Fibroblast of upper back skin (primary cell): ENCODE measurements around the gene LRP1B.
"Not testable (repeated sequence)": the region's sequence is repeated elsewhere in the genome, so short reads cannot be mapped to it uniquely, and the experiment has no call there.

Experiments used
- DNase-seq: peaks from one replicate; pipeline ENCODE4 v3.0.0-alpha.2; 2013

Gene LRP1B

DNA sequence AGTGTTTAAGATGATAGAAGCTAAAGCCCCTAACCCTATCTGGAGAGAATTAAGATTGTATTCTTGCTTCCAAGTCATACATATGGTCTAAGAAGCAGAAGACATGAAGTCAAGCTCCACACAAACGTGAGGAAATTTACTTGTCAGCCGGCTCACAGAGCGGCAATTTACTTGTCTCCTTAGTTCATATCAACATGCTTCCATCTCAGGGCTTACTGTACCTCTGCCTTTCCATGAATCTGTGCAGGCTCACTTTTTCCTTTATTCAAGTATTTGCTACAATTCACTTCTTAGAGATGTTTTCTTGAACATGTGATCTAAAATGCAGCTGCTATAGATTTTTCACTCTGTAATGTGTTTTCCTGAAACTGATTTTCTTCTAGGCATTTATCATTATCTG, 1386.4 kb downstream of the LRP1B start:
- DNase-seq = no peak

DNA sequence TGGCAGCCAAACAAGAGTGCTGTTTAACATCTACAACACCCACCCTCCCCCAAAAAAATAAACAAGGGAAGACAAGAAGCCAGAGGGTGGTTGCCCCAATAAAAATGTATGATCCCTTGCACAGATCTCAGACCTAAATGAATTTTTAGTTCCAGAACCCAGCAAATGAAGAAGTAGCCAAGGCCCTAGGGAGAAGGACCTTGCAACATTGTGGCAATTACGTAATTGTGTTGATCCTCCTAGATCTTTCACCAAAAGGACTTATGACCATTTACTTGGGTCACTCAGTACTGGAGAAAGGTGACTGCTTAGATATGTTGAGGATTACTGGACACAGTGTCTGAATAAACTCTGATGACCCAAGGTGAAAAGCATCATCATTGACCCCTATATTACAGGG, 1393.8 kb downstream of the LRP1B start:
- DNase-seq = no peak

DNA sequence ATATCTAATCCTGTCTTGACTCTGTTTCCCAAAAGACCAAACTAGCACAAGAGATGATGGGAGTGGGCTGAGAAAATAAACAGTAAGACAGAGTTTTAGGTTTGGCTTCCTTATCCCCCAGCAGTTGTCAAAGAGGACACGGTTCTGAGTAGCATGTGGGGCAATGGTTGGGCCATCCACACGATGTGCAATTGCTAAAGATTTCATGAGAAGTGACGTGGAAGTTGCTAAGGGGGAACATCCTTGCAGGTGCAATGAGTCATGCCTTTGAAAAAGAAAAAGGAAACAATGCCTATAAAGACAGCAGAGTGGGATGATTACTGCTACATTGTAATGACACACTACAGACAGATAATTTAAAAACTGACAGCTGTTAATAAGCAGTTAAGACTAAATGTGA, 1395.8 kb downstream of the LRP1B start:
- no peak for DNase-seq

- no peak for DNase-seq
Observed at GRCh38 chr2:140718999-140719398, 1411.8 kb downstream of the LRP1B start.

DNA sequence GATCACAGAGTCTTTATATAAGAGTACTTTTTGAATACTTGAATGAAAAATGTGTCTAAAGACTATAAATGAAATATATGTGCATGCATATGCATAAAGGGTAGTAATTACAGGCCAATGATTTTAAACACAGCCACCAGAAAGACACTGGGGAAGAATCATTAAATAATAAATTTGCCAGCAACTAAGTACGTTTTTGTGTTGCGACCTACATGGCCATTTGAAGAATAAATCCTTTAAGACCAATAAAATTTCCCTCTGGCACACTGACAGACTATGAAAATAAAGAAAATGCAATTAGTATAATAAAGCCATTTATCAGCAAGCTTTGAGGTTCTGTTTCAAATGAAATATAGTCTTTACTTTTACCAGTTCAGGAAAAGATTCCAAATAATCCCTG, 1413.3 kb downstream of the LRP1B start:
- no peak for DNase-seq

DNA sequence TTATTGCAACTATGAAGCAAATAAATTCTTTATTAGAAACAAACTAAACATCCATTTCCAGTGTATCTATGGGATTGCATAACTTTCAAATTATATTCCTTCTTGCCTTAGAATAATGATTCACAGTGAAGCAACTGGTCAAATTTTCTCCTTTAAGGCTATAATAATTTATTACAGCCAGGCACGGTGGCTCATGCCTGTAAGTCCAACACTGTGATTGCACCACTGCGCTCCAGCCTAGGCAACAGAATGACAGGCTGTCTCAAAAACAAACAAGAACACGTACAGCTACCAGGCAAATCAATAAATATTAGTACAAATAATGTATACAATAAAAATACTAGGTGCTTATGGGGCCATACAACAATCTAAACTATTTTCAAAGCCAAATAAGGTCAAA, 1416.2 kb downstream of the LRP1B start:
- DNase-seq = no peak

DNA sequence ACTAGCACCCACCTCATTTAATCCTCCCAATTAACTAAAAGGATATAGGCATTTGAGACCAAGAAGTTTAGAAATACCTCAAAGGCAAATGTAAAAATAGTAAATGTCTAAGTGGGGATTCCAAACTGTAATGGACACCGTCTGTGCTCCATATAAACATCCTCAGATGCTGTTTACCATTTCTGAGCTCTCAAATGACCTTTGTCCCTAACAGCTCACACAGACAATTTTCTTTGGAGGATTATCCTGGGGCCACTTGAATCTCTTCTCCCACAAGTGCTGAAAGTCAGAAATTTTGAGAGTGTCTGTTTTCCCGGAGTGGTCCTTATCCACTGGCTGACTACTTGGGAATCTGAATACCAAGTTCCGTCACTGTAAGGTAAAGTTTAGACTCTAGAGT, 1418.9 kb downstream of the LRP1B start:
- no peak for DNase-seq

GRCh38 chr2:140701726-140702125, 1429.1 kb downstream of the LRP1B start:
- DNase-seq = no peak

DNA sequence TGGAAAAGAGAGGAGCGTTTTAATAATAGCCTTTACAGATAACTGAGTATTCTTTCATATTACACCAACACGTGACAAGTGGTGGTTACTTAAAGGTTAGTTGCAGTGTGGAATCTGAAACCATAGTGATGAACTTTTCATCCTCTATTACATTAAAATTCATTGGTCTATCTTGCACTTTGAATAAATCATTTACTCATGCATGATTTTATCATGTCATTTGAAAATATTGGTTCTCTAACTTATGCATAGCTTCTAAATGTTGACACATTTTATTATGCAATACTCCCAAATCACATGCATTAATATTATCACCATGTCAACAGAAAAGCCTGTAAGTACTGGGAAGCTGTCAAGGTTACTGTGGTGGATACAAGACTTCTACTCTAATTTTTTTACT, 1432.2 kb downstream of the LRP1B start:
- DNase-seq = no peak

- DNase-seq = no peak
Observed at GRCh38 chr2:140696449-140696848, 1434.4 kb downstream of the LRP1B start.

GRCh38 chr2:140695155-140695554, 1435.7 kb downstream of the LRP1B start:
- DNase-seq = peak; percentile 75

DNA sequence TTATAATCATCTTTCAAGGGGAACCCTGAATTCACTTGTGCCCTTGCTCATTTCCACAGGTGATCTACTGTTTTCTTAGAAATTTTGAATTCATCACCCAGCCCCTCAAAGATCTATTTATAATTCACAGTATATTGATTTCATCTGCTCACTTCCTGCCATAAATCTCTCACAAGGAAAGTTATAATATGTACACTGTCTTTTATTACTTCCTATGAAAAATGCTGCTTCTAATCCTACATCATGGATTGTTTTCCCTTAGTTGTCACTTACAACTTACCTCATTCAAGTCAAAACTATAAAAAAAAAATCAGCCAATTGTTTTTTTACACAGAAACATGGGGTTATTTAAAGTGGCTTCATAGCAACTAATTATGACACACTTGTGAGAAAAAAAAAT, 1443.0 kb downstream of the LRP1B start:
- no peak for DNase-seq

GRCh38 chr2:140683658-140684057, 1447.2 kb downstream of the LRP1B start:
- no peak for DNase-seq

- no peak for DNase-seq
Observed at GRCh38 chr2:140680862-140681261, 1450.0 kb downstream of the LRP1B start.

DNA sequence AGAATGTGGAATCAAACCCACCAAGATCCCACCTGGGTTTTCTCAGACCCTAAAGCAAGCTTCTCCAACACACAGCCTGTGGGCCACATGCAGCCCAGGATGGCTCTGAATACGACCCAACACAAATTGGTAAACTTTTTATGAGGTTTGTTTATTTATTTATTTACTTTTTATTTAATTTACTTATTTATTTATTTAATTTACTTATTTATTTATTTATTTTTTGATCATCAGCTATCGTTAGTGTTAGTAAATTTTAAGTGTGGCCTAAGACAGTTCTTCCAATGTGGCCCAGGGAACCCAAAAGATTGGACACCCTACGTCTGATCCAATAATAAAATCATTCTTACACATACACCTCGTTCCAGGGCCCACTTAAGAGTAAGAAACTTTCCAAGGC, 1451.1 kb downstream of the LRP1B start:
- no peak for DNase-seq

DNA sequence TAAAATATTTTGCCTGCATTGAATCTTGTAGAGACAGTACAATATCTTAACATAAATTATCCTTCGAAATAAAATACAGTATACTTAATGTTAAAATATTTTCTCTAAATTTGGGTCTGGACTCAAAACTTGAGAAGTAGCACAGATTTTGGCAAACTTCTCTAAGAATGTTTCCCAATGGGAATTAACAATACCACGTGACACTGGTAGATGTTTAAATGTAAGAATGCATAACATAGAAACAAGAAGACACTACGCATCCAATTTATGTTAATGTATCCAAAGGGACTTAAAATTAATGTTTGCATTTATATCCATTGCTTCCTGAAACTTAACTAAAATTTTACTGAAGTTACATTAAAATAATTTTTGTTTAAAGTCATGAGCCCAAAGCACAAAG, 1460.9 kb downstream of the LRP1B start:
- DNase-seq = no peak

DNA sequence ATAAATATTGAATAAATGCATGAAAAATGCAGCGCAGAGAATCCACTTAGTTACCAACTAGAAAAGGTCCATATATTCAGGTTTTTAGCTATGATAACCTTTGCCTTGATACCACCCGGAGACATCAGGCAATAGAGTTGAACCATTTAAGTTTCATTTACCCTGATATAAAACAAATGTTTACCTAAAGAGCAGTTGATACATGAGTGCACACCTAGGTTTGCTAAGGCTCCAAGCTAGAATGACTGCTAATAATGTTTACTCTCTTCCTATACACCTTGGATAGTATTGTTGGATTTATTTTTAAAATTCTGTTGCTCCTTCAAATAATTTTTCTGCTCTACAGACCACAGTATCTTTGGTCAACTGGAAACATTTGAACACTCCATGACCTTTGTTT, 1463.6 kb downstream of the LRP1B start:
- no peak for DNase-seq

GRCh38 chr2:140662504-140662903, 1468.3 kb downstream of the LRP1B start:
- no peak for DNase-seq

- no peak for DNase-seq
Observed at GRCh38 chr2:140658760-140659692, 1471.8 kb downstream of the LRP1B start.

- DNase-seq = peak; percentile 33
Observed at GRCh38 chr2:140657657-140658056, 1473.2 kb downstream of the LRP1B start.

- DNase-seq = peak; percentile 79
Observed at GRCh38 chr2:140654565-140654964, 1476.3 kb downstream of the LRP1B start.

DNA sequence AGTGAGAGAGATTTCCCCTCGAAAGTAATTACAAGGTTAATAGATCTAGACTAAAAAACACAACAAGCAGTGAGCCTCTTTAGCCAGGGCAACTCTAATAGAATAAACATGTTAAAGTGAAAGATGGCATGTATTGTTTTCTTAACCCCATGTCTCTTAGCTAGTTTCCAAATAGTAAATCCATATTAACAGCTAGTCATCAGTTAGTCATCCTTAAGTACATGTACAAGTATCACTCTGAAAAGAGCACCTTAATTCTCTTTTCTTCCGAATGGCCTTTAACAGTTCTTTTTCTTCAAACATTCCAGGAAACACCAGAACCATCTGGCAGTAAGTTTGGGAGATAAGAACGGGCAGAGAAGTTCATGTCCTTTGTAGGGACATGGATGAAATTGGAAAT, 1480.0 kb downstream of the LRP1B start:
- DNase-seq = peak; percentile 31

GRCh38 chr2:140650134-140650533, 1480.7 kb downstream of the LRP1B start:
- not testable (repeated sequence) for DNase-seq

- no peak for DNase-seq
Observed at GRCh38 chr2:140648393-140648792, 1482.4 kb downstream of the LRP1B start.

DNA sequence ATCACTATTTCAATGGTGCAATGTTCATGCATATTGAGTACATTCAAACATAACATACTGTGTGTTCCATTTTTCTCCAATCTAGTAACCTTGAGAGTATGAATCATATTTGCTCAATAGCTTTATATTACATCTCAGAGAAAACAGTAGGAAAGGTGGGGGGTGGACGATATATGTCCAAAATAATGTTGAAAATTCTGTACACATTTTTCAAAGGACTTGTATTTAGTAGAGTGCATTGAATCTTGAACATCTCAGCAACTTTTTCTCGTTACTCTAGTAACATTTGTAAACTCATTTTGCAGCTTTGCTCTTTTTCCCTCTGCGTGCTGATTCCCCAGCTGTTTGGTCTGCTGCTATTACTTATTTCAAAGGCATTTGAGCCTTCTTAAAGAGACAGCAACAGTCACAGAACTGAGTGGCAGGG, 1487.0 kb downstream of the LRP1B start:
- DNase-seq = peak; percentile 56
